OCI-LY1 (cell line): ENCODE results near the gene KLK2.

Source experiments
- H2AFZ ChIP-seq: fragments of 200-600 bp; sonication (generic), shearing (Covaris generic); 2 replicates; pipeline ENCODE4 v1.6.0; 2014; ENCODE audit warnings: antibody characterized with exemption, mild to moderate bottlenecking, low read length
- H3F3A ChIP-seq: fragments of 200-600 bp; sonication (generic), shearing (Covaris generic); 2 replicates; pipeline ENCODE4 v1.6.0; 2014; ENCODE audit warnings: mild to moderate bottlenecking, antibody characterized with exemption, low read length, moderate library complexity; ENCODE audit not compliant: insufficient read depth
- H3K27ac ChIP-seq: fragments of 200-600 bp; sonication (generic); 2 replicates; pipeline ENCODE4 v1.5.1; 2014; ENCODE audit warnings: low read length, mixed run types, mild to moderate bottlenecking, low read depth; ENCODE audit not compliant: poor library complexity, severe bottlenecking
- H3K27me3 ChIP-seq: fragments of 200-600 bp; sonication (generic); 2 replicates; pipeline ENCODE4 v1.6.0; 2014; ENCODE audit warnings: antibody characterized with exemption, mild to moderate bottlenecking, low read length, moderate library complexity; ENCODE audit not compliant: insufficient read depth
- H3K36me3 ChIP-seq: fragments of 200-600 bp; sonication (generic); 2 replicates; pipeline ENCODE4 v1.6.1; 2014; ENCODE audit warnings: mild to moderate bottlenecking, antibody characterized with exemption, low read length, moderate library complexity, mixed read lengths; ENCODE audit not compliant: insufficient read depth
- H3K4me1 ChIP-seq: fragments of 200-600 bp; sonication (generic); 2 replicates; pipeline ENCODE4 v1.5.1; 2014; ENCODE audit warnings: mild to moderate bottlenecking, low read length, moderate library complexity; ENCODE audit not compliant: insufficient read depth, severe bottlenecking
- H3K4me2 ChIP-seq: fragments of 200-600 bp; sonication (generic), shearing (Covaris generic); 2 replicates; pipeline ENCODE4 v1.6.1; 2014; ENCODE audit warnings: low read length
- H3K4me3 ChIP-seq: fragments of 200-600 bp; sonication (generic); 2 replicates; pipeline ENCODE4 v1.5.1; 2014; ENCODE audit warnings: low read length, low read depth, mild to moderate bottlenecking, mixed read lengths; ENCODE audit not compliant: poor library complexity, severe bottlenecking
- H3K79me2 ChIP-seq: fragments of 200-600 bp; shearing (Covaris generic); 2 replicates; pipeline ENCODE4 v1.6.1; 2016; ENCODE audit warnings: mixed run types, low read length, mixed read lengths; ENCODE audit not compliant: insufficient read depth
- H3K9ac ChIP-seq: fragments of 200-600 bp; sonication (generic), shearing (Covaris generic); 2 replicates; pipeline ENCODE4 v1.6.1; 2014; ENCODE audit warnings: mild to moderate bottlenecking, low read length, mixed read lengths
- H3K9me2 ChIP-seq: fragments of 200-600 bp; sonication (generic), shearing (Covaris generic); 2 replicates; pipeline ENCODE4 v1.6.1; 2014; ENCODE audit warnings: low read depth, mild to moderate bottlenecking, low read length, mixed read lengths
- H3K9me3 ChIP-seq: fragments of 200-600 bp; shearing (Covaris generic); 2 replicates; pipeline ENCODE4 v1.6.1; 2014; ENCODE audit warnings: low read length, mixed read lengths
- H4K20me1 ChIP-seq: fragments of 200-600 bp; sonication (generic), shearing (Covaris generic); 2 replicates; pipeline ENCODE4 v1.6.0; 2016; ENCODE audit warnings: mild to moderate bottlenecking, low read length; ENCODE audit not compliant: insufficient read depth
- EZH2 ChIP-seq: fragments of 200-600 bp; sonication (generic), shearing (Covaris generic); IDR thresholded peaks from 2 replicates; pipeline ENCODE4 v1.8.0; 2017; ENCODE audit warnings: borderline replicate concordance, mixed run types, mild to moderate bottlenecking, antibody characterized with exemption, low read length, moderate library complexity, mixed read lengths
- TF ChIP-seq, protein P1 (sequence below): fragments of 200-600 bp; sonication (generic), shearing (Covaris generic); IDR thresholded peaks from 2 replicates; pipeline ENCODE4 v1.5.1; 2017; ENCODE audit warnings: mild to moderate bottlenecking, antibody characterized with exemption, low read length, moderate library complexity, mixed read lengths

Gene KLK2

DNA sequence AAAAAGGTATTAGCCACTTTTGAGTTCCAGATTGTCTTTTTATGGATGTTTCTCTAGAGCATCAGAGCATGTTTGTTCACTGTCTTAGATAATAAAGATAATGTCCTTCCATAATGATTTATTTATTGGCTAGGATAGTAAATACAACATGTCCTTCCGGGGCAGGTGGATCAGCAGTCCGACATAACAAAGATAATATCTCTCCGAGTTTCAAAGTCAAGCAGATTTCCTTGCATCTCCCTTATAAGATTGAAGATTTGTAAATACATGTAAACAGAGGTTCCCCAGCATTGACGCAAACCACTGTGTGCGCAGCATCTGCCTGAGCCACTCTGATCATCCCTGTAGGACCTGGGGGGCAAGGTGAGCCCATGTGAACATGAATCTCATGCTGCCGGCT is 31.1 kb upstream of the KLK2 start:
- Histone ChIP-seq H3K9ac (no peak overlapping the region), H3F3A (no peaks in the 10 kb centered on the region), H3K27me3 (no peaks in the 10 kb centered on the region; the same call in 1 of the 2 replicates), H4K20me1 (no peaks in the 10 kb centered on the region), H3K9me3 (no peaks in the 10 kb centered on the region), H3K79me2 (no peaks in the 10 kb centered on the region), H2AFZ (no peak overlapping the region), H3K36me3 (no peaks in the 10 kb centered on the region), H3K4me2 (no peak overlapping the region), H3K9me2 (no peaks in the 10 kb centered on the region), H3K4me1 (no peaks in the 10 kb centered on the region), H3K27ac (no peak overlapping the region), H3K4me3 (no peak overlapping the region)
- no peak for TF ChIP-seq EZH2
- TF ChIP-seq, protein P1, sequence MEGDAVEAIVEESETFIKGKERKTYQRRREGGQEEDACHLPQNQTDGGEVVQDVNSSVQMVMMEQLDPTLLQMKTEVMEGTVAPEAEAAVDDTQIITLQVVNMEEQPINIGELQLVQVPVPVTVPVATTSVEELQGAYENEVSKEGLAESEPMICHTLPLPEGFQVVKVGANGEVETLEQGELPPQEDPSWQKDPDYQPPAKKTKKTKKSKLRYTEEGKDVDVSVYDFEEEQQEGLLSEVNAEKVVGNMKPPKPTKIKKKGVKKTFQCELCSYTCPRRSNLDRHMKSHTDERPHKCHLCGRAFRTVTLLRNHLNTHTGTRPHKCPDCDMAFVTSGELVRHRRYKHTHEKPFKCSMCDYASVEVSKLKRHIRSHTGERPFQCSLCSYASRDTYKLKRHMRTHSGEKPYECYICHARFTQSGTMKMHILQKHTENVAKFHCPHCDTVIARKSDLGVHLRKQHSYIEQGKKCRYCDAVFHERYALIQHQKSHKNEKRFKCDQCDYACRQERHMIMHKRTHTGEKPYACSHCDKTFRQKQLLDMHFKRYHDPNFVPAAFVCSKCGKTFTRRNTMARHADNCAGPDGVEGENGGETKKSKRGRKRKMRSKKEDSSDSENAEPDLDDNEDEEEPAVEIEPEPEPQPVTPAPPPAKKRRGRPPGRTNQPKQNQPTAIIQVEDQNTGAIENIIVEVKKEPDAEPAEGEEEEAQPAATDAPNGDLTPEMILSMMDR = no peak

GRCh38 chr19:50843205-50843604 is 30.0 kb upstream of the KLK2 start:
- H3K27me3 ChIP-seq = no peaks in the 10 kb centered on the region; the same call in 1 of the 2 replicates
- no peak overlapping the region for H3K9ac ChIP-seq
- H3K9me2 ChIP-seq = no peaks in the 10 kb centered on the region
- no peak overlapping the region for H3K4me2 ChIP-seq
- H3K4me3 ChIP-seq = no peak overlapping the region
- H3K9me3 ChIP-seq = no peaks in the 10 kb centered on the region
- TF ChIP-seq, protein P1 = no peak
- TF ChIP-seq EZH2 = no peak
- H3K27ac ChIP-seq = no peak overlapping the region
- no peak overlapping the region for H2AFZ ChIP-seq
- no peaks in the 10 kb centered on the region for H3K4me1 ChIP-seq
- no peaks in the 10 kb centered on the region for H4K20me1 ChIP-seq
- no peaks in the 10 kb centered on the region for H3F3A ChIP-seq
- H3K79me2 ChIP-seq = no peaks in the 10 kb centered on the region
- no peaks in the 10 kb centered on the region for H3K36me3 ChIP-seq

GRCh38 chr19:50843701-50844221 is 29.5 kb upstream of the KLK2 start:
- no peak for TF ChIP-seq EZH2
- TF ChIP-seq, protein P1 = no peak
- no peak overlapping the region for H3K9ac ChIP-seq
- H3K36me3 ChIP-seq = no peaks in the 10 kb centered on the region
- no peaks in the 10 kb centered on the region for H3K4me1 ChIP-seq
- H3K79me2 ChIP-seq = no peaks in the 10 kb centered on the region
- no peak overlapping the region for H3K27ac ChIP-seq
- no peaks in the 10 kb centered on the region for H3F3A ChIP-seq
- H2AFZ ChIP-seq = no peak overlapping the region
- H4K20me1 ChIP-seq = no peaks in the 10 kb centered on the region
- H3K4me3 ChIP-seq = no peak overlapping the region
- no peaks in the 10 kb centered on the region for H3K9me2 ChIP-seq
- no peak overlapping the region for H3K4me2 ChIP-seq
- H3K9me3 ChIP-seq = no peaks in the 10 kb centered on the region
- no peaks in the 10 kb centered on the region; the same call in 1 of the 2 replicates for H3K27me3 ChIP-seq
